WTC11 (cell line): ENCODE results near the gene SUPT5H. TPM values are rescaled to one million over a fixed set of nuclear protein-coding genes. Genes with fewer than 3 reads are reported as not detected.

Source experiments
- ARID4B ChIP-seq: sonication (generic); formaldehyde crosslinking; IDR thresholded peaks from 2 replicates; pipeline ENCODE4 v1.8.0; 2023; ENCODE audit warnings: missing genetic modification reagents, mild to moderate bottlenecking, borderline replicate concordance
- CDX4 ChIP-seq: fragments of 250-450 bp; sonication (Bioruptor Pico); IDR thresholded peaks from 2 replicates; pipeline ENCODE4 v1.9.0; 2021; ENCODE audit warnings: moderate library complexity, mild to moderate bottlenecking, inconsistent platforms, borderline replicate concordance
- E2F1 ChIP-seq: sonication (generic); formaldehyde crosslinking; IDR thresholded peaks from 2 replicates; pipeline ENCODE4 v1.8.0; 2022; ENCODE audit warnings: mild to moderate bottlenecking, missing genetic modification reagents
- FOXK1 ChIP-seq: sonication (generic); formaldehyde crosslinking; IDR thresholded peaks from 2 replicates; pipeline ENCODE4 v1.8.0; 2022; ENCODE audit warnings: mild to moderate bottlenecking, moderate library complexity, missing genetic modification reagents
- FOXP1 ChIP-seq: sonication (generic); formaldehyde crosslinking; IDR thresholded peaks from 2 replicates; pipeline ENCODE4 v1.8.0; 2022; ENCODE audit warnings: missing genetic modification reagents, mild to moderate bottlenecking, moderate library complexity, borderline replicate concordance
- FOXP4 ChIP-seq: sonication (generic); formaldehyde crosslinking; IDR thresholded peaks from 2 replicates; pipeline ENCODE4 v1.8.0; 2022; ENCODE audit warnings: mild to moderate bottlenecking, missing genetic modification reagents
- GTF2I ChIP-seq: fragments of 250-450 bp; sonication (Bioruptor Pico); conservative IDR thresholded peaks from 2 replicates; pipeline ENCODE4 v1.4.0; 2021; ENCODE audit warnings: mild to moderate bottlenecking
- IRF1 ChIP-seq: sonication (generic); formaldehyde crosslinking; IDR thresholded peaks from 2 replicates; pipeline ENCODE4 v1.8.0; 2023; ENCODE audit warnings: missing genetic modification reagents
- JUN ChIP-seq: sonication (generic); formaldehyde crosslinking; IDR thresholded peaks from 2 replicates; pipeline ENCODE4 v1.8.0; 2023; ENCODE audit warnings: mild to moderate bottlenecking, missing genetic modification reagents
- KAT7 ChIP-seq: sonication (generic); formaldehyde crosslinking; IDR thresholded peaks from 2 replicates; pipeline ENCODE4 v1.8.1; 2023; ENCODE audit warnings: missing genetic modification reagents, mild to moderate bottlenecking, borderline replicate concordance
- MXD4 ChIP-seq: fragments of 250-450 bp; sonication (Bioruptor Pico); IDR thresholded peaks from 2 replicates; pipeline ENCODE4 v1.8.0; 2021; ENCODE audit warnings: mild to moderate bottlenecking, moderate library complexity, borderline replicate concordance
- MYBL2 ChIP-seq: sonication (generic); formaldehyde crosslinking; IDR thresholded peaks from 2 replicates; pipeline ENCODE4 v1.8.1; 2023; ENCODE audit warnings: mild to moderate bottlenecking, moderate library complexity, missing genetic modification reagents
- NFATC4 ChIP-seq: fragments of 250-450 bp; sonication (Bioruptor Pico); IDR thresholded peaks from 2 replicates; pipeline ENCODE4 v1.9.0; 2021; ENCODE audit warnings: mild to moderate bottlenecking
- NFE2L1 ChIP-seq: sonication (generic); formaldehyde crosslinking; IDR thresholded peaks from 2 replicates; pipeline ENCODE4 v1.8.1; 2023; ENCODE audit warnings: missing genetic modification reagents
- NR3C1 ChIP-seq: sonication (generic); formaldehyde crosslinking; conservative IDR thresholded peaks from 2 replicates; pipeline ENCODE4 v1.8.1; 2023; ENCODE audit warnings: low read depth, mild to moderate bottlenecking, missing genetic modification reagents
- SMAD4 ChIP-seq: sonication (generic); formaldehyde crosslinking; IDR thresholded peaks from 2 replicates; pipeline ENCODE4 v1.8.0; 2022; ENCODE audit warnings: mild to moderate bottlenecking, missing genetic modification reagents
- TCF7 ChIP-seq: sonication (generic); formaldehyde crosslinking; IDR thresholded peaks from 2 replicates; pipeline ENCODE4 v1.8.0; 2022; ENCODE audit warnings: mild to moderate bottlenecking, low read depth, missing genetic modification reagents, moderate library complexity
- TEAD1 ChIP-seq: sonication (generic); formaldehyde crosslinking; IDR thresholded peaks from 2 replicates; pipeline ENCODE4 v1.8.0; 2022; ENCODE audit warnings: mild to moderate bottlenecking, missing genetic modification reagents
- TP53 ChIP-seq: sonication (generic); formaldehyde crosslinking; IDR thresholded peaks from 2 replicates; pipeline ENCODE4 v1.8.1; 2023; ENCODE audit warnings: mild to moderate bottlenecking, missing genetic modification reagents
- USF2 ChIP-seq: sonication (generic); formaldehyde crosslinking; IDR thresholded peaks from 2 replicates; pipeline ENCODE4 v1.8.1; 2023; ENCODE audit warnings: mild to moderate bottlenecking, missing genetic modification reagents, moderate library complexity
- ZBTB21 ChIP-seq: sonication (generic); formaldehyde crosslinking; IDR thresholded peaks from 2 replicates; pipeline ENCODE4 v1.8.1; 2023; ENCODE audit warnings: mild to moderate bottlenecking, missing genetic modification reagents, borderline replicate concordance
- ZNF121 ChIP-seq: sonication (generic); formaldehyde crosslinking; IDR thresholded peaks from 2 replicates; pipeline ENCODE4 v1.8.0; 2023; ENCODE audit warnings: missing genetic modification reagents
- ZNF219 ChIP-seq: sonication (generic); formaldehyde crosslinking; IDR thresholded peaks from 2 replicates; pipeline ENCODE4 v1.8.0; 2023; ENCODE audit warnings: missing genetic modification reagents, mild to moderate bottlenecking, borderline replicate concordance
- ZNF232 ChIP-seq: sonication (generic); formaldehyde crosslinking; IDR thresholded peaks from 2 replicates; pipeline ENCODE4 v1.8.0; 2022; ENCODE audit warnings: mild to moderate bottlenecking, missing genetic modification reagents
- ZNF281 ChIP-seq: sonication (generic); formaldehyde crosslinking; IDR thresholded peaks from 2 replicates; pipeline ENCODE4 v1.8.0; 2023; ENCODE audit warnings: mild to moderate bottlenecking, missing genetic modification reagents
- ZNF416 ChIP-seq: fragments of 250-450 bp; sonication (Bioruptor Pico); IDR thresholded peaks from 2 replicates; pipeline ENCODE4 v1.9.0; 2021; ENCODE audit warnings: mild to moderate bottlenecking, inconsistent platforms
- total RNA-seq: library from RNA; stranded (reverse); gene quantifications from 3 replicates; pipeline ENCODE4 v1.2.3, GENCODE V29; 2021

Gene SUPT5H
- total RNA-seq, 1 experiment from 2014 or later, result 135 TPM

- TF ChIP-seq FOXP4 (CRISPR knock-in tag) (peak; percentile 90), NR3C1 (no peak), MXD4 (CRISPR knock-in tag) (no peak), MYBL2 (no peak), TCF7 (no peak), IRF1 (CRISPR knock-in tag) (no peak), TP53 (CRISPR knock-in tag) (0 out of 2 replicates have a peak, but pooled peaks have one; percentile 40), ARID4B (no peak; the same call in 1 of the 2 replicates), ZNF121 (CRISPR knock-in tag) (no peak), JUN (CRISPR knock-in tag) (0 out of 2 replicates have a peak, but pooled peaks have one; percentile 52), USF2 (CRISPR knock-in tag) (peak; percentile 45), ZNF232 (CRISPR knock-in tag) (no peak), KAT7 (CRISPR knock-in tag) (0 out of 2 replicates have a peak, but pooled peaks have one; percentile 72), ZNF281 (CRISPR knock-in tag) (no peak; the same call in 1 of the 2 replicates), SMAD4 (CRISPR knock-in tag) (no peak), E2F1 (CRISPR knock-in tag) (no peak), FOXP1 (CRISPR knock-in tag) (peak; percentile 59; the same call in 1 of the 2 replicates), NFATC4 (no peak), CDX4 (CRISPR knock-in tag) (no peak), ZNF219 (CRISPR knock-in tag) (0 out of 2 replicates have a peak, but pooled peaks have one; percentile 45), FOXK1 (CRISPR knock-in tag) (peak; percentile 93), GTF2I (CRISPR knock-in tag) (no peak), ZBTB21 (peak; percentile 82; the same call in 1 of the 2 replicates), ZNF416 (CRISPR knock-in tag) (peak; percentile 57; the same call in 1 of the 2 replicates), TEAD1 (CRISPR knock-in tag) (peak; percentile 75; the same call in 1 of the 2 replicates), NFE2L1 (0 out of 2 replicates have a peak, but pooled peaks have one; percentile 7)
These were observed 9.7 kb upstream of the SUPT5H start, which contains the start of gene RPS16 (continued) for GRCh38 chr19:39435499-39436349.
